ENCODE data around the gene EIF4E1B.

DNA sequence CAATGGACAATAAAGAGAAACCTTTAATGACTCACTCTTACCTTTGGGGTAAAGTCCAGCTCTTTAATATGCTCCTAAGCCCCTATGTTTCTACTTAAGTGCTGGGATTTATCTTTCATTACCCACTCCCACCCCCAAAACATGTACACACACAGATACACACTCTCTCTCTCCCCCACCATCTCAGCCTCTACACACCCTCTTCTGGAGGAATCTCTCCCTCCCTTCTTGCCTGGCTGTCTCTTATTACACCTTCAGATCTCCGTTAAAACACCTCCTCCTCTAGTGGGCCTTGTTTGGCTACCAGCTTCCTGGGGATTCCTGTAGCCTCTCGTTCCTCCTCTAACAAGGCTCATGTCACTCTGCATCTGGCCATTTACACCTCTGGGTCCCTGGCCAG, 27.4 kb upstream of the EIF4E1B start:
- TF ChIP-seq, protein P1, sequence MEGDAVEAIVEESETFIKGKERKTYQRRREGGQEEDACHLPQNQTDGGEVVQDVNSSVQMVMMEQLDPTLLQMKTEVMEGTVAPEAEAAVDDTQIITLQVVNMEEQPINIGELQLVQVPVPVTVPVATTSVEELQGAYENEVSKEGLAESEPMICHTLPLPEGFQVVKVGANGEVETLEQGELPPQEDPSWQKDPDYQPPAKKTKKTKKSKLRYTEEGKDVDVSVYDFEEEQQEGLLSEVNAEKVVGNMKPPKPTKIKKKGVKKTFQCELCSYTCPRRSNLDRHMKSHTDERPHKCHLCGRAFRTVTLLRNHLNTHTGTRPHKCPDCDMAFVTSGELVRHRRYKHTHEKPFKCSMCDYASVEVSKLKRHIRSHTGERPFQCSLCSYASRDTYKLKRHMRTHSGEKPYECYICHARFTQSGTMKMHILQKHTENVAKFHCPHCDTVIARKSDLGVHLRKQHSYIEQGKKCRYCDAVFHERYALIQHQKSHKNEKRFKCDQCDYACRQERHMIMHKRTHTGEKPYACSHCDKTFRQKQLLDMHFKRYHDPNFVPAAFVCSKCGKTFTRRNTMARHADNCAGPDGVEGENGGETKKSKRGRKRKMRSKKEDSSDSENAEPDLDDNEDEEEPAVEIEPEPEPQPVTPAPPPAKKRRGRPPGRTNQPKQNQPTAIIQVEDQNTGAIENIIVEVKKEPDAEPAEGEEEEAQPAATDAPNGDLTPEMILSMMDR (conservative IDR thresholded peaks at IDR 0.05 in 1 of 2, IDR thresholded peaks at IDR 0.05 in 1 of 2; ENCODE audit: low read depth in 1 of 2, low read length in 2 of 2), result no peak
- no peak for TF ChIP-seq EZH2 (IDR thresholded peaks at IDR 0.05; ENCODE audit: low read length, missing control alignments)
